ENCODE results near the gene ID1.

The ID1 gene

DNA sequence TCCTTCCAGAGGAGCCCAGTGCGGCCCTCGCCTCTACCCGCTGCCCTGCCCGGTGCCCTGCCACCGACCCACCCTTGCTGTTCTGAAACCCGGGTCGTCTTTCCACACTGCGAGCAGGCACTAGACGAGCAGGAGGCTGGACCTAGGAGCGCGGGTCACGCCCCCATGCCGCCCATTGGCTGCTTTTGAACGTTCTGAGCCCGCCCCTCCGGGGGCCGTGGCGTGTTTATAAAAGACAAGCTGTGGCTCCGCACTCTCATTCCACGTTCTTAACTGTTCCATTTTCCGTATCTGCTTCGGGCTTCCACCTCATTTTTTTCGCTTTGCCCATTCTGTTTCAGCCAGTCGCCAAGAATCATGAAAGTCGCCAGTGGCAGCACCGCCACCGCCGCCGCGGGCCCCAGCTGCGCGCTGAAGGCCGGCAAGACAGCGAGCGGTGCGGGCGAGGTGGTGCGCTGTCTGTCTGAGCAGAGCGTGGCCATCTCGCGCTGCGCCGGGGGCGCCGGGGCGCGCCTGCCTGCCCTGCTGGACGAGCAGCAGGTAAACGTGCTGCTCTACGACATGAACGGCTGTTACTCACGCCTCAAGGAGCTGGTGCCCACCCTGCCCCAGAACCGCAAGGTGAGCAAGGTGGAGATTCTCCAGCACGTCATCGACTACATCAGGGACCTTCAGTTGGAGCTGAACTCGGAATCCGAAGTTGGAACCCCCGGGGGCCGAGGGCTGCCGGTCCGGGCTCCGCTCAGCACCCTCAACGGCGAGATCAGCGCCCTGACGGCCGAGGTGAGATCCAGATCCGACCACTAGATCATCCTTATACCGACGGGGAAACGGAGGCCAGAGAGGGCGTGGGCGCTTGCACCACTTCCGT, at the start of gene ID1:
Gene ID1, plus strand, starts transcription at position 259 of the 871 bp plus-strand sequence. Its CDS starts 99 bp downstream, at position 358.
- peak; percentile 97 for DNase-seq

- DNase-seq, result no peak
These were observed 45.4 kb upstream of the ID1 start for GRCh38 chr20:31559704-31560093.

- peak; percentile 49 for DNase-seq
These were observed 44.9 kb upstream of the ID1 start for GRCh38 chr20:31560094-31560745.

- DNase-seq, result no peak
These were observed 44.1 kb upstream of the ID1 start for GRCh38 chr20:31560746-31561598.

GRCh38 chr20:31562241-31562640, 42.8 kb upstream of the ID1 start:
- no peak for DNase-seq

DNA sequence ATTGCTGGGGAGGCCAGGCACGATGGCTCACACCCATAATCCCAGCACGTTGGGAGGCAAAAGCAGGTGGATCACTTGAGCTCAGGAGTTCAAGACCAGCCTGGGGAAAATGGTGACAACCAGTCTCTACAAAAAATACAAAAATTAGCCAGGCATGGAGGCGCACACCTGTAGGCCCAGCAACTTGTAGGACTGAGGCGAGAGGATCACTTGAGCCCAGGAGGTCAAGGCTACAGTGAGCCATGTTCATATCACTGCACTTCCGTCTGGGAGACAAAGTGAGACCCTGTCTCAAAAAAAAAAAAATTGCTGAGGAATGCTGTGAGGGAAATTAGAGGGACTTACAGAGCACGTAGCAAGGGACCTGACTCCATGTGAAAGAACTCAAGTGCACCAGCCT, 40.8 kb upstream of the ID1 start:
- no peak for DNase-seq

- no peak for DNase-seq
These were observed 39.3 kb upstream of the ID1 start for GRCh38 chr20:31565699-31566318.

DNA sequence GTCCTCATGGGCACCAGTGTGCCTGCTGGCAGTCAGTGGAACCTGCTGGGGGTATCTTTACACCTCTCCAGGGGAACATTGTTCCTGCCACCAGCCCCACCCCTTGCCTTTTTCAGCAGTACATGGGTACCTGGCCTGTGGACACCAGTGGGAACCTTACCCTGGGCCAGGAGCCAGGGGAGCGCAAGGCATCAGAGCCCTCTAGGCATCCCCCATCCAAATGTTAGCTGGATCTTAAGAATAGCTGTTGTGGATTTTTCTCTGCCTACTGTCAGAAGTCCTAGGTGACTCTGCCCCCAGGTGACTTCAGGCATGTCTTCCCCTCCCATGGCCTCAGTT, 38.8 kb upstream of the ID1 start:
- no peak for DNase-seq

GRCh38 chr20:31566658-31567379, 38.3 kb upstream of the ID1 start:
- no peak for DNase-seq

DNA sequence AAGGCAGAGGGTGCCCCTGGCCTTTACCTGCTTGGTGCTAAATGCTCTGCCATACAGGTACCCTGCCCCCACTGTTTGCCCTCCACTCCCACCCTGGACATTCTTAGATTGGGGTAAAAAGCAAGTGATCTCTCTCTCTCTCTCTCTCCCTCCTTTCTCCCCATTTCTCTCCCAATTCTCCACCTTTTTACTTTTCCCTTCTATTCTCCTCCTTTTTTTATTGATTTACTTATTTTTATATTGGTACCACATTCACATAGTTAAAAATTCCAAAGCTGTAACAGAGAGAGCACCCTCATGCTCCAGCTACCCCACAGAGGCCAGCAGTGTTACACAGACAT, 37.7 kb upstream of the ID1 start:
- no peak for DNase-seq

GRCh38 chr20:31568041-31568731, 36.9 kb upstream of the ID1 start:
- DNase-seq, result no peak

GRCh38 chr20:31568773-31569162, 36.3 kb upstream of the ID1 start:
- no peak for DNase-seq

- DNase-seq, result peak; percentile 74
These were observed 35.7 kb upstream of the ID1 start for GRCh38 chr20:31569163-31570020.

DNA sequence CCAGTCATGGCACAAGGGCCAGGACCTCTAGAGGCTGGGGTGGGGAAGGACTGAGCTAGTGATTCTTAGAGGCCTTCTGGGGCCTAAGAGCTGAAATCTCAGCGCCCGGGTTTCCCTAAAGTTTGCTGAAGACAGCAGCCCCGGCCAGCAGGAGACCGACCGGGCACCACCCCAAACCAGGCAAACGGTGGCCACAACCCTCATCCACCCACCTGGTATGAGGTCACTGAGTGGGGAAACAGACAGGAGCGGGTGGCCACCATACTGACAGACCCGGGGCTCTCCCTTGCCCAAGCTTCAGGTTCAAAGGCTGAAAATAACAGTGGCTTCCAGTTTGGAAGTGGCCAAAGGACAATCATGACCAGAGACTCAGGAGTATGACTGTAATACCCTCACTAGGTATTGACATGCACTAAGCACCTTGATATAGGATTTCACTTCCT, 35.0 kb upstream of the ID1 start:
- DNase-seq, result no peak

DNA sequence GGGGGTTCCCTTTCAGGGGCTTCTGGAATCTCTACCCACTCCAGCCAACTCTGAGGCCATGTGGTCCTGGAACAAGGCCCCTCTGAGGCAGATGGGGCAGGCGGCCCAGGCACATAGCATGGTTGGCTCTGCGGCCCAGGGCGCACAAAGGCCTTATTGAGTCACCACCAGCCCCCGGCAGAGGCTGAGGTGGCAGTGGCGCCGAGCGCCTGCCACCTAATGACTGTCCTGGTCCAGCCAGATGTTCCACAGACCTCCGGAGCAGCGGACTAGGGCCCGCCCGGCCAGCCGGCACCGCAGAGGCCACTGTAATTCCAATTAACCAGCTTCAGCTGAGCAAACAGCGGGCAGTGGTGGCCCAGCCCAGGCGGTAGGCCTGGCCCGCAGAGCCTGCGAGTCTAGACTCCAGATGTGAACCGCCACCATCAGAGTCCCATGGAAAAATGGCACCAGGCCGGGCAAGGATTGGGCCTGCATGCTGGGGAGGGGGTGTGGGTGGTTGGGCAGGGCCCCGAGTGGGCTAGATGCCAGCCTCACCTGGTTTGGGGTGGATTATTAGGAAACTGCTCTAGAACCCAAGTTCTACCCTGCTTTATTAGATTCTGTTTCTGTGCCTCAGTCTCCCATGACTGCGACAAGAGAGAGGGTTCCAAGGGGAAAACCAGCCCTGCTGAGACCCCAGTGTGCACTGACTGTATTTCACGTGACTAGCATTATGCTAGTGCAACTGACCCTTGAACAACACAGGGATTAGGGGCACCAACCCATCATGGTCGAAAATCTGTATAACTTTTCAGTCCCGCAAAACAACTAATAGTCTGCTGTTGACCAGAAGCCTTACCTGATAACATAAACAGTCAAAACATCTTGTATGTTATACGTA, 34.1 kb upstream of the ID1 start:
- peak; percentile 80 for DNase-seq

DNA sequence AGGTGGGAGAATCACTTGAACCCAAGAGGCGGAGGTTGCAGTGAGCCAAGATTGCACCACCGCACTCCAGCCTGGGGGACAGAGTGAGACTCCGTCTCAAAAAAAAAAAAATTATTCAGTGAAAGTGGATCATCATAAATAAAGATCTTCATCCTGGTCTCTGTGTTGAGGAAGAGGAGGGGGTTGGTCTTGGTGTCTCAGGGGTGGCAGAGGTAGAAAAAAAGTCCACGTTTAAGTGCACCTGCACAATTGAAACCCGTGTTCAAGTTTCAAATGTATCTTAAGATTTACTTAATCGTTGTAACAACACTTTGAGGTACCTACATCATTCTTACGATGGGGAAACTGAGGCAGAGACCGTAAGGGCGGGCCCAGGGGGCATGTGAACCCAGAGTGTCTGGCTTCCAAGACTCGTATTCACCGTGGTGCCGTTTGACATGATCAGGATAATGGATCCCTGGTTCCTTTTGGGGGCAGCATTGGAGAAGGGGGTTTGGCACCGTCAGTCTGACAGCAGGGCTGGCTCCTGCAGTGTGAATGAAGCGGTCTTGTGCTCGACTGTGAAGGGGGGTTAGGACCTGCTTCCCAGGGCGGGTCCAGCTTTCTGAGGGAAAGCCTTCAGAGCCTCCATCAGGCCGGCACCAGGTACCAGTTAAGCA, 32.9 kb upstream of the ID1 start:
- DNase-seq, result no peak

DNA sequence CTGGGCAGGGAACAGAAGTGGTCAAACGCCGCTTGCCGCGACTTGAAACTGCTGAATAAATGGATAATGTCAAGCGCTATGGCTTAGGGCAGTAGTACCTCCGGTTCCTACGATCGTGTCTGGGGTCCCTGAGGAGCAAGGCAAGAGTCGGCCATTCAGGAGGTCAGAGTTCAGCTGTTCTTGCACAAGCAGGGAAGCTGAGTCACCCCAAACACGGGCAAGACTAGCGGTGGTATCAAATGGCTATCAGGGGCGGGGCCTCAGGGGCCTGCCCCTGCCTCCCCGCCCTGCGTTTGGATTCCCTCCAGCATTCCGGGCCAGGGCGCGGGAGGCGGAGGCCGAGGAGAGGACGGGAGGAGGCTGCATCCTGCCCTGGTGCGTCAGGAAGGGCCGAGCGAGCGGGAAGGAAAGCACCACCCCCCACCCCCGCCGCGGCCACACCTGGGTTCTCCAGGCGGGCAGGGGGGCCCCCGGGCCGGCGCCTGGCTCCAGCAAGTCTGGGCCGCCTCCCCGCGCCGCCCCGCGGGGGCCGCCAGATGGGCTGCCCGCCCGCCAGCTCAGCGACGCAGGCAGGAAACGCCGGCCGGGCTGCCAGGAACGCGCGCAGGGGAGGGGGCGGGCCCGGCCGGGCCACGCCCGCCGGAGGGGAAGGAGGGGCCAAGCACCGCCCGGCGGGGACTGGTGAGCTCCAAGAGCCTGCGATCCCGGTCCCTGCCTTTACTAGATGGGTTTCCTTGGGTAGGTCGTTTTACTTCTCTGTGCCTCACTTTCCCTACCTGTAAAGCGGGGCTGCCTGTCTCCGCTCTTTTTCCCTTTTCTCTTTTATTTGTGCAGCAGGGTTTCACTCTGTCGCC, 32.2 kb upstream of the ID1 start:
- DNase-seq, result peak; percentile 97

All from right hindlimb (tissue), 1 donor.